ENCODE results near the gene SEC11A. TPM values are rescaled to one million over a fixed set of nuclear protein-coding genes. Genes with fewer than 3 reads are reported as not detected.

Gene SEC11A
- total RNA-seq, 1 experiment from 2014 or later, result 192 TPM

DNA sequence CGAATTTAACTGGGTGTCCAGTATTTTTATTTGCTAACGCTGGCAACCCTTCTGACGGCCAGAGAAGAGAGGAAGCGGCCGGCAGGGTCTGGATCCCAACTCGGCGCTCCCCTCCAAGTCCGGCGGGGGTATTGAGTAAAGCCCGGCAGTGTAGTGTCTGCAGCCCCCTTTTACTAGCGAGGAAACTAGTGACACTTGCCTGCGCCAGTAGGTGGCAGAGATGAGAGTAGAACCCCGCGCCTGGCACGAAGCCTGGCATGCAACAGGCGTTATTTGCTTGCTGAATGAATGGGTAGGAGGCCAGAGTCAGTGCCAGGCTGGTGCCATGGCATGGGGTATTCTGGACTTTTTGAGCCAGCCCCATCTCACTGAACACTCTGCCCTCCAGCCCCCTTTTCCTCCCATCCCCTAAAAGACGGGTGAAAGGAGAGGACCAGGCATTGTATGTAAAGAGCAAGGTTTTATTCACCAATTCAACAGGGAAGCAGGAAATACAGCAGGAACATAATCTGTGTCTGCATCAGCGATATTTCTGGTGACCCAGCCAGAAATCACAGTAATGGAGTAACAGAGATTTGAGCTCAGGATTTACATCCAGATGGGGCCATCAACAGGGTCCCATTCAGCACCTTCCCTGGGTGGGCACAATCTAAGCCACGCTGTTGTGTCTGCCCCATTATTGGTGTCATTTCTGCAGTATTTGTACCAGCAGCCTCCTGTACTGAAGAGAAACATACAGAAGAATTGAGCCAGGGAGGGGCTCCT lies 61.1 kb downstream of the SEC11A start:
- Mint-ChIP-seq H3K27ac (ENCODE audit: low read depth, unreplicated experiment) (peak overlapping the region; percentile 98), H3K27me3 (ENCODE audit: insufficient read depth, unreplicated experiment) (no peaks in the 10 kb centered on the region), H3K36me3 (ENCODE audit: insufficient read depth, unreplicated experiment) (peaks cover 44% of the 10 kb centered on the region), H3K4me1 (ENCODE audit: insufficient read depth, unreplicated experiment) (peaks cover 20% of the 10 kb centered on the region), H3K9me3 (ENCODE audit: unreplicated experiment) (no peaks in the 10 kb centered on the region), H3K4me3 (ENCODE audit: unreplicated experiment) (peak overlapping the region; percentile 96)
- POLR2A ChIA-PET, result interaction anchor here (0.6 to 4.7 kb wide), 18 partner anchors 12 to 274 kb away, joined by 3 to 42 read pairs (median 4); partner anchors contain the start of genes SEC11A and ZSCAN2
- intact Hi-C loops (cut with micrococcal nuclease), result loop anchor here (1.0 to 5.0 kb wide), 9 partner anchors 24 to 387 kb away; partner anchors contain the start of genes SEC11A, ZNF592 and ZSCAN2
- DNase-seq (ENCODE audit: unreplicated experiment), result peak; percentile 85
- TF ChIP-seq, protein P1, sequence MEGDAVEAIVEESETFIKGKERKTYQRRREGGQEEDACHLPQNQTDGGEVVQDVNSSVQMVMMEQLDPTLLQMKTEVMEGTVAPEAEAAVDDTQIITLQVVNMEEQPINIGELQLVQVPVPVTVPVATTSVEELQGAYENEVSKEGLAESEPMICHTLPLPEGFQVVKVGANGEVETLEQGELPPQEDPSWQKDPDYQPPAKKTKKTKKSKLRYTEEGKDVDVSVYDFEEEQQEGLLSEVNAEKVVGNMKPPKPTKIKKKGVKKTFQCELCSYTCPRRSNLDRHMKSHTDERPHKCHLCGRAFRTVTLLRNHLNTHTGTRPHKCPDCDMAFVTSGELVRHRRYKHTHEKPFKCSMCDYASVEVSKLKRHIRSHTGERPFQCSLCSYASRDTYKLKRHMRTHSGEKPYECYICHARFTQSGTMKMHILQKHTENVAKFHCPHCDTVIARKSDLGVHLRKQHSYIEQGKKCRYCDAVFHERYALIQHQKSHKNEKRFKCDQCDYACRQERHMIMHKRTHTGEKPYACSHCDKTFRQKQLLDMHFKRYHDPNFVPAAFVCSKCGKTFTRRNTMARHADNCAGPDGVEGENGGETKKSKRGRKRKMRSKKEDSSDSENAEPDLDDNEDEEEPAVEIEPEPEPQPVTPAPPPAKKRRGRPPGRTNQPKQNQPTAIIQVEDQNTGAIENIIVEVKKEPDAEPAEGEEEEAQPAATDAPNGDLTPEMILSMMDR (IDR thresholded peaks at IDR 0.05; ENCODE audit: unreplicated experiment), result peak; percentile 62
- CTCF ChIA-PET, result interaction anchor here (0.6 to 4.7 kb wide), 16 partner anchors 8 to 390 kb away, joined by 3 to 40 read pairs (median 5); no protein-coding TSS in a partner anchor
- BruUV-seq (replicated peaks), result TSS peak; percentile 75

DNA sequence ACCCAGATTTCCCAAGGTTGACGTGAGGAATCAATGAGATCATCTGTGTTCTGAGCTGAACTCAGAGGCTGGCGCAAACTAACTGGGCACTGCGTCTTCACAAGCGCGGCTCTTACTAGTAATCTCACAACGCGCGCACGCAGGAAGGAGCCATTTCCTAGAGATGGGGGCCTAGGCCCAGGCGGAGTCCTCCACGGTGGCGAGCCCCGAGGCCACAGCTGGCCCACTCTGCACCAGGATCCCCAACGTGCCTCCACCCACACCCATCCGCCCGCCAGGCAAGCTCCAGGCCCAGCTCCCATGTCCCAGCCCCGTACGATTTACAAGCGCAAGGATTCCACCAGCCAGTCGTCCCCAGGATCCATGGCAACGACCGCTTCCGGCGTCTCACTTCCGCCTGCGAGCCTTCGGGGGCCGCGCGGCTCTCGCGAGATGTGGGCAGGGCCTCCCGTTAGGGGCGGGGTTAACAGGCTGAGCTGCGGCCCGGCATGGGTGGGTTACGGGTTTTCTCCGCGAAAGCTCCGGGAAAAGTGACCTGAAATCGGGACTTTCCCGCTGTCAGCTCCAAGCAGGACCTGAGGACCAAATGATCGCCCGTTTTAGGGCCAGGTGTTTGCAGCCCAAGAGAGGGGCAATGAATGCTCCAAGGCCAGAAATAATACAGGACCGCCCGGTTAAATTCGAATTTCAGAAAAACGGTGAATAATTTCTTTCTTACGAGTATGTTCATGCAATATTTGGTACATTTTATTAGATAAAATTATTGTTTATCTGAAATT lies 61.8 kb downstream of the SEC11A start, which contains the start of gene WDR73:
Gene WDR73 (minus strand): TSS at position 374 of the 779 bp plus-strand sequence. CDS start 9 bp downstream, at position 365.
- intact Hi-C loops (cut with micrococcal nuclease), result loop anchor here (1.0 to 5.0 kb wide), 8 partner anchors 23 to 275 kb away; partner anchors contain the start of genes SEC11A, ZNF592 and ZSCAN2
- ChIA-PET CTCF (interaction anchor here (0.6 to 4.7 kb wide), 14 partner anchors 9 to 391 kb away, joined by 3 to 40 read pairs (median 4); no protein-coding TSS in a partner anchor), POLR2A (interaction anchor here (0.6 to 4.7 kb wide), 21 partner anchors 10 to 1067 kb away, joined by 3 to 42 read pairs (median 4); partner anchors contain the start of genes SEC11A and ZSCAN2)
- no peaks in the 10 kb centered on the region for H3K9me3 Mint-ChIP-seq (ENCODE audit: unreplicated experiment)
- H3K27ac Mint-ChIP-seq (ENCODE audit: low read depth, unreplicated experiment), result peak within 1 kb of the TSS; percentile 98
- peaks cover 23% of the 10 kb centered on the region for H3K4me1 Mint-ChIP-seq (ENCODE audit: insufficient read depth, unreplicated experiment)
- peak; percentile 94 for DNase-seq (ENCODE audit: unreplicated experiment)
- BruUV-seq (replicated peaks), result TSS peak; percentile 80
- H3K36me3 Mint-ChIP-seq (ENCODE audit: insufficient read depth, unreplicated experiment), result peaks cover 52% of the 10 kb centered on the region
- TF ChIP-seq, protein P1 (IDR thresholded peaks at IDR 0.05; ENCODE audit: unreplicated experiment), result no peak
- H3K27me3 Mint-ChIP-seq (ENCODE audit: insufficient read depth, unreplicated experiment), result no peaks in the 10 kb centered on the region
- H3K4me3 Mint-ChIP-seq (ENCODE audit: unreplicated experiment), result peak within 1 kb of the TSS; percentile 96

DNA sequence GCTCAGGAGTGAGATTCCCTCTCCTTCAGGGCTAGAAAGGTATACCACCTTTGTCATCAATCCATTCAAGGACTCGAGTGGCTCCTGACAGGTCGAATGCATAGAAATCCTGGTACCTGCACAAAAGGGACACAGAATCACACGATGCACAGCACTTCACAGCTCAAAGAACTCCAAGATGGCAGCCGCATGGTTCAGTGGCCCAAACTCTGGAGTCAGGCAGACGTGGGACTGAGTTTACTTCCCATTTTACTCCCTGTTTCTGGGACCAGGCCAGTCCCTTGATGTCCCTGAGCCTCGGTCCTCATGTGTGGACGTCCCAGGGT lies 62.4 kb downstream of the SEC11A start:
- peak overlapping the region; percentile 96 for H3K4me3 Mint-ChIP-seq (ENCODE audit: unreplicated experiment)
- peaks cover 57% of the 10 kb centered on the region for H3K36me3 Mint-ChIP-seq (ENCODE audit: insufficient read depth, unreplicated experiment)
- no peaks in the 10 kb centered on the region for H3K9me3 Mint-ChIP-seq (ENCODE audit: unreplicated experiment)
- intact Hi-C loops (cut with micrococcal nuclease), result loop anchor here (5.0 kb wide), 1 partner anchor 51 kb away; the partner anchor contains the start of gene ZSCAN2
- H3K4me1 Mint-ChIP-seq (ENCODE audit: insufficient read depth, unreplicated experiment), result peaks cover 28% of the 10 kb centered on the region
- BruUV-seq (replicated peaks), result no TSS peak
- DNase-seq (ENCODE audit: unreplicated experiment), result no peak
- ChIA-PET CTCF (interaction anchor here (0.6 to 4.7 kb wide), 16 partner anchors 10 to 391 kb away, joined by 3 to 40 read pairs (median 4); no protein-coding TSS in a partner anchor), POLR2A (interaction anchor here (0.6 to 4.7 kb wide), 17 partner anchors 9 to 1066 kb away, joined by 3 to 42 read pairs (median 5); partner anchors contain the start of genes SEC11A and ZSCAN2)
- TF ChIP-seq, protein P1 (IDR thresholded peaks at IDR 0.05; ENCODE audit: unreplicated experiment), result no peak
- no peaks in the 10 kb centered on the region for H3K27me3 Mint-ChIP-seq (ENCODE audit: insufficient read depth, unreplicated experiment)
- peak overlapping the region; percentile 98 for H3K27ac Mint-ChIP-seq (ENCODE audit: low read depth, unreplicated experiment)

All from MCF 10A (cell line).